HepG2 (cell line): ENCODE data around the gene MYL6B. TPM values are rescaled to one million over a fixed set of nuclear protein-coding genes. Genes with fewer than 3 reads are reported as not detected.

Source experiments
- ATAD3A ChIP-seq: sonication (generic); formaldehyde crosslinking; IDR thresholded peaks from 2 replicates; pipeline ENCODE4 v1.4.0; 2020; ENCODE audit warnings: missing genetic modification reagents
- ETS1 ChIP-seq: sonication (generic); formaldehyde crosslinking; IDR thresholded peaks from 2 replicates; pipeline ENCODE4 v1.4.0; 2020; ENCODE audit warnings: missing genetic modification reagents
- FOSL2 ChIP-seq: sonication (generic); formaldehyde crosslinking; IDR thresholded peaks from 2 replicates; pipeline ENCODE4 v1.4.0; 2020; ENCODE audit warnings: missing genetic modification reagents
- GZF1 ChIP-seq: sonication (generic); formaldehyde crosslinking; IDR thresholded peaks from 2 replicates; pipeline ENCODE4 v1.5.1; 2020; ENCODE audit warnings: mild to moderate bottlenecking, missing genetic modification reagents
- HMG20A ChIP-seq: IDR thresholded peaks from 2 replicates; pipeline ENCODE4 v1.6.1; 2016; ENCODE audit warnings: borderline replicate concordance
- JUN ChIP-seq: sonication (generic); formaldehyde crosslinking; IDR thresholded peaks from 2 replicates; pipeline ENCODE4 v1.4.0; 2020; ENCODE audit warnings: mild to moderate bottlenecking, missing genetic modification reagents
- KDM5B ChIP-seq: sonication (generic); formaldehyde crosslinking; IDR thresholded peaks from 2 replicates; pipeline ENCODE4 v1.4.0; 2020; ENCODE audit warnings: missing genetic modification reagents, mild to moderate bottlenecking, borderline replicate concordance
- MEIS2 ChIP-seq: sonication (generic); formaldehyde crosslinking; IDR thresholded peaks from 2 replicates; pipeline ENCODE4 v1.9.0; 2021; ENCODE audit warnings: mild to moderate bottlenecking, missing genetic modification reagents
- NFIB ChIP-seq: sonication (generic); formaldehyde crosslinking; IDR thresholded peaks from 2 replicates; pipeline ENCODE4 v1.9.0; 2021; ENCODE audit warnings: missing genetic modification reagents, mild to moderate bottlenecking, borderline replicate concordance
- SIN3B ChIP-seq: fragments of 150-350 bp; IDR thresholded peaks from 2 replicates; pipeline ENCODE4 v1.6.1; 2014; ENCODE audit warnings: low read length
- SP5 ChIP-seq: IDR thresholded peaks from 2 replicates; pipeline ENCODE4 v1.6.1; 2016; ENCODE audit warnings: low read depth, borderline replicate concordance
- ZBTB2 ChIP-seq: sonication (generic); formaldehyde crosslinking; IDR thresholded peaks from 2 replicates; pipeline ENCODE4 v1.8.0; 2022; ENCODE audit warnings: low read depth, missing genetic modification reagents
- ZBTB34 ChIP-seq: sonication (generic); formaldehyde crosslinking; IDR thresholded peaks from 2 replicates; pipeline ENCODE4 v1.8.0; 2022; ENCODE audit warnings: mild to moderate bottlenecking, missing genetic modification reagents
- ZFP41 ChIP-seq: sonication (generic); formaldehyde crosslinking; IDR thresholded peaks from 2 replicates; pipeline ENCODE4 v1.4.0; 2020; ENCODE audit warnings: mild to moderate bottlenecking, missing genetic modification reagents, borderline replicate concordance
- ZFP82 ChIP-seq: sonication (generic); formaldehyde crosslinking; IDR thresholded peaks from 2 replicates; pipeline ENCODE4 v1.5.1; 2020; ENCODE audit warnings: mild to moderate bottlenecking, missing genetic modification reagents, borderline replicate concordance
- ZNF367 ChIP-seq: sonication (generic); formaldehyde crosslinking; IDR thresholded peaks from 2 replicates; pipeline ENCODE4 v1.4.0; 2020; ENCODE audit warnings: missing genetic modification reagents, borderline replicate concordance
- ZNF414 ChIP-seq: sonication (generic); formaldehyde crosslinking; IDR thresholded peaks from 2 replicates; pipeline ENCODE4 v1.5.0; 2020; ENCODE audit warnings: missing genetic modification reagents
- ZNF441 ChIP-seq: sonication (generic); formaldehyde crosslinking; IDR thresholded peaks from 2 replicates; pipeline ENCODE4 v1.7.0; 2021; ENCODE audit warnings: missing genetic modification reagents, borderline replicate concordance
- ZNF550 ChIP-seq: sonication (generic); formaldehyde crosslinking; IDR thresholded peaks from 2 replicates; pipeline ENCODE4 v1.4.0; 2020; ENCODE audit warnings: mild to moderate bottlenecking, missing genetic modification reagents, borderline replicate concordance
- ZNF564 ChIP-seq: sonication (generic); formaldehyde crosslinking; IDR thresholded peaks from 2 replicates; pipeline ENCODE4 v1.8.1; 2023; ENCODE audit warnings: mild to moderate bottlenecking, missing genetic modification reagents
- ZNF607 ChIP-seq: sonication (generic); formaldehyde crosslinking; IDR thresholded peaks from 2 replicates; pipeline ENCODE4 v1.5.1; 2020; ENCODE audit warnings: missing genetic modification reagents, mild to moderate bottlenecking, borderline replicate concordance
- ZNF7 ChIP-seq: IDR thresholded peaks from 2 replicates; pipeline ENCODE4 v1.6.1; 2016; ENCODE audit warnings: missing biosample characterization, missing genetic modification reagents
- ZNF768 ChIP-seq: sonication (generic); formaldehyde crosslinking; IDR thresholded peaks from 2 replicates; pipeline ENCODE4 v1.4.0; 2020; ENCODE audit warnings: missing genetic modification reagents
- ZNF800 ChIP-seq: sonication (generic); formaldehyde crosslinking; IDR thresholded peaks from 2 replicates; pipeline ENCODE4 v1.4.0; 2020; ENCODE audit warnings: missing genetic modification reagents
- polyA plus RNA-seq, 8 experiments: library from polyadenylated mRNA; depleted of rRNA in 3 of 8; stranded (reverse) in 7 of 8; unstranded in 1 of 8; fragments of >200 nt; fragmentation: Illumina TruSeq in 4 of 8; extraction: Trizol in 4 of 8; gene quantifications; 2 replicates each; pipeline versions ENCODE4 v1.2.1 to v1.2.3, GENCODE V29; 2011 to 2016; ENCODE audit warnings: low read depth in 4 of 8, missing spikeins in 1 of 8, mixed read lengths in 1 of 8; ENCODE audit not compliant: insufficient read depth in 1 of 8
- total RNA-seq, 5 experiments: library from RNA; depleted of rRNA; stranded (reverse); fragments of >200 nt; fragmentation: Illumina TruSeq; extraction: Trizol; gene quantifications; 2 replicates each; pipeline ENCODE4 v1.2.3, GENCODE V29; 2016; ENCODE audit warnings: low read depth in 1 of 5

Gene MYL6B
- total and polyA plus RNA-seq, 2 of the 13 experiments (the other 11 are each of a cell fraction or from before 2014, with no cell fraction given), result 75.7 to 88.7 TPM

- TF ChIP-seq ZNF564 (no peak), ETS1 (CRISPR knock-in tag) (no peak), ATAD3A (CRISPR knock-in tag) (no peak), HMG20A (no peak), KDM5B (CRISPR knock-in tag) (no peak; the same call in 1 of the 2 replicates), NFIB (CRISPR knock-in tag) (no peak), ZNF800 (peak; percentile 67; the same call in 1 of the 2 replicates), ZFP41 (CRISPR knock-in tag) (no peak), JUN (CRISPR knock-in tag) (0 out of 2 replicates have a peak, but pooled peaks have one; percentile 45), ZBTB2 (CRISPR knock-in tag) (no peak), ZNF414 (CRISPR knock-in tag) (peak; percentile 45; the same call in 1 of the 2 replicates), ZNF367 (CRISPR knock-in tag) (no peak), SIN3B (peak; percentile 64; the same call in 1 of the 2 replicates), ZNF441 (CRISPR knock-in tag) (0 out of 2 replicates have a peak, but pooled peaks have one; percentile 28), ZNF607 (no peak; the same call in 1 of the 2 replicates), ZNF768 (no peak; the same call in 1 of the 2 replicates), GZF1 (CRISPR knock-in tag) (no peak), ZNF550 (CRISPR knock-in tag) (no peak), ZBTB34 (no peak), SP5 (CRISPR knock-in tag) (peak; percentile 44; the same call in 1 of the 2 replicates), MEIS2 (CRISPR knock-in tag) (peak; percentile 79), ZNF7 (CRISPR knock-in tag) (no peak), ZFP82 (CRISPR knock-in tag) (no peak), FOSL2 (CRISPR knock-in tag) (peak; percentile 44; the same call in 1 of the 2 replicates)
Measured at GRCh38 chr12:56116267-56117081, 35.9 kb upstream of the MYL6B start, which contains the start of gene RPL41 (continued).
